Melanocyte of skin (primary cell): ENCODE measurements around the gene TMEM263. TPM values are rescaled to one million over a fixed set of nuclear protein-coding genes. Genes with fewer than 3 reads are reported as not detected.

Experiments used
- total RNA-seq, 2 donors: library from RNA; depleted of rRNA; stranded (reverse); fragments of >200 nt; gene quantifications; 2 replicates each; pipeline ENCODE4 v1.2.3, GENCODE V29; 2012

The TMEM263 gene
- 10 to 100 TPM; 27.9 to 39.3 TPM for total RNA-seq

GRCh38 chr12:106955377-106956047 is at the start of gene TMEM263:
TMEM263 (plus strand) TSS chr12:106955907; CDS start chr12:106967117, 11,210 bp downstream.

GRCh38 chr12:106986625-106987389 is 31.1 kb downstream of the TMEM263 start, which contains the start of gene MTERF2:
MTERF2 (minus strand) TSS chr12:106987146; CDS start chr12:106978714, 8,432 bp downstream.

Other genes with a start within 250 kb of the TMEM263 start
- gene RIC8B, start 181.2 kb upstream of the TMEM263 start, total RNA-seq = 10 to 100 TPM; 11.0 to 12.7 TPM
- gene MTERF2, start 31.2 kb downstream of the TMEM263 start, total RNA-seq = 10 to 100 TPM in 1 of 2 donors, 1 to 10 TPM in 1; 9.7 to 12.7 TPM
- 10 to 100 TPM; 12.7 to 13.0 TPM for gene CRY1, start 137.6 kb downstream of the TMEM263 start, total RNA-seq